HepG2 (cell line): ENCODE measurements around the gene HOXA6.

Experiments
- EZH2 ChIP-seq: conservative IDR thresholded peaks from 2 replicates; pipeline ENCODE4 v1.6.1; 2012; ENCODE audit warnings: mild to moderate bottlenecking, low read depth, low read length, moderate library complexity
- KDM4B ChIP-seq: sonication (generic); formaldehyde crosslinking; IDR thresholded peaks from 2 replicates; pipeline ENCODE4 v1.4.0; 2020; ENCODE audit warnings: missing genetic modification reagents
- USF2 ChIP-seq, 2 experiments: sonication (generic) in 1 of 2; formaldehyde crosslinking in 1 of 2; IDR thresholded peaks; 2 replicates each; pipeline versions ENCODE4 v1.5.1 to v1.6.1; 2011 to 2020; ENCODE audit warnings: borderline replicate concordance in 1 of 2, low read depth in 1 of 2, low read length in 1 of 2, mild to moderate bottlenecking in 1 of 2, missing genetic modification reagents in 1 of 2, moderate library complexity in 1 of 2

GRCh38 chr7:27146491-27147198 is 929 bp downstream of the HOXA6 start:
- TF ChIP-seq EZH2 (no peak), USF2 (IDR thresholded peaks at IDR 0.05; ENCODE audit: low read depth, low read length) (no peak), USF2 (CRISPR knock-in tag; IDR thresholded peaks at IDR 0.05; ENCODE audit: borderline replicate concordance) (no peak), KDM4B (CRISPR knock-in tag) (no peak)
